ENCODE measurements around the gene DFFB. TPM values are rescaled to one million over a fixed set of nuclear protein-coding genes. Genes with fewer than 3 reads are reported as not detected.

The DFFB gene
- total RNA-seq, 4 donors from 2014 or later, result 7.4 to 18.3 (median 15.7) TPM; not detected in 1

GRCh38 chr1:3864884-3865283, 7.6 kb downstream of the DFFB start:
- H3K4me3 ChIP-seq, result no peak overlapping the region
- WGBS, 2 donors (ENCODE audit: low coverage in 1 of 2), result 73 to 94% methylated on average over 6 of the region's 6 CpGs
- no peaks in the 10 kb centered on the region for H3K36me3 ChIP-seq
- no peaks in the 10 kb centered on the region for H3K4me1 ChIP-seq
- no peaks in the 10 kb centered on the region for H3K27me3 ChIP-seq
- H3K9me3 ChIP-seq, result no peaks in the 10 kb centered on the region
- in situ Hi-C loops (cut with MboI; ENCODE audit: low pct_ligation_motif_present in 1 of 4, low pct_unique_long_range_greater_than_20kb in 1 of 4, low sequenced_read_pairs in 3 of 4), result no loop called here
- no peak for DNase-seq
- no peak overlapping the region for H3K27ac ChIP-seq
- TF ChIP-seq EP300 (IDR thresholded peaks at IDR 0.05; ENCODE audit: low read depth), result no peak
- no peak for TF ChIP-seq POLR2A (IDR thresholded peaks at IDR 0.05)
- no peak for TF ChIP-seq POLR2AphosphoS5 (IDR thresholded peaks at IDR 0.05)
- no peak for TF ChIP-seq CTCF (IDR thresholded peaks at IDR 0.05)
- intact Hi-C loops (cut with DNase I; ENCODE audit: low total_unique reads), result no loop called here

DNA sequence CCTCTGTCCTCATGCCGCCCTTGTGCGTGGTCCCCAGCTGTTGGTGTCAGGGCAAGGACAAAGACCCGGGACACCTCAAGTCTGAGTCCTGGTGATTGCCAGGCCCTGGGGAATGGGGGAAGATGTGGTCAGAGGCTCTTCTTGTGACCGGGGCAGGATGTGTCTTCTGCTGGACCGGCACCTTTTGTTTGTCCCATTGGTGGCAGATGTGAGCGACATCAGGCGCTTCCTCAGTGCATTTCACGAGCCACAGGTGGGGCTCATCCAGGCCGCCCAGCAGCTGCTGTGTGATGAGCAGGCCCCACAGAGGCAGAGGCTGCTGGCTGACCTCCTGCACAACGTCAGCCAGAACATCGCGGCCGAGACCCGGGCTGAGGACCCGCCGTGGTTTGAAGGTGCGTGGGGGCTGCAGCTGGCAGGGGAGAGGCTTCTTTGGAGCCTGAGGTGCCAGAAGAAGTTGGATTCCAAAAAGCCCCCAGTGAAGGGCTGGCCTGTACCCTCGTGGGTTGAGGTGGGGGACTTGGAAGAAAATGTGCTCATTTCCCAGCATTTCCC, 8.4 kb downstream of the DFFB start:
- DNase-seq, result no peak
- intact Hi-C loops (cut with DNase I; ENCODE audit: low total_unique reads), result no loop called here
- Histone ChIP-seq H3K36me3 (peaks cover 0 to 3% (median 0%) of the 10 kb centered on the region in 4 donors), H3K9me3 (no peaks in the 10 kb centered on the region), H3K4me1 (no peaks in the 10 kb centered on the region), H3K27ac (no peak overlapping the region), H3K27me3 (no peaks in the 10 kb centered on the region), H3K4me3 (no peak overlapping the region)
- WGBS, 2 donors (ENCODE audit: low coverage in 1 of 2), result 79 to 81% methylated on average over 3 to 18 of the region's 18 CpGs
- no peak for TF ChIP-seq EP300 (IDR thresholded peaks at IDR 0.05; ENCODE audit: low read depth)
- TF ChIP-seq POLR2A (IDR thresholded peaks at IDR 0.05), result no peak
- no peak for TF ChIP-seq CTCF (IDR thresholded peaks at IDR 0.05)
- TF ChIP-seq POLR2AphosphoS5 (IDR thresholded peaks at IDR 0.05), result no peak
- in situ Hi-C loops (cut with MboI; ENCODE audit: low pct_ligation_motif_present in 1 of 4, low pct_unique_long_range_greater_than_20kb in 1 of 4, low sequenced_read_pairs in 3 of 4), result no loop called here

DNA sequence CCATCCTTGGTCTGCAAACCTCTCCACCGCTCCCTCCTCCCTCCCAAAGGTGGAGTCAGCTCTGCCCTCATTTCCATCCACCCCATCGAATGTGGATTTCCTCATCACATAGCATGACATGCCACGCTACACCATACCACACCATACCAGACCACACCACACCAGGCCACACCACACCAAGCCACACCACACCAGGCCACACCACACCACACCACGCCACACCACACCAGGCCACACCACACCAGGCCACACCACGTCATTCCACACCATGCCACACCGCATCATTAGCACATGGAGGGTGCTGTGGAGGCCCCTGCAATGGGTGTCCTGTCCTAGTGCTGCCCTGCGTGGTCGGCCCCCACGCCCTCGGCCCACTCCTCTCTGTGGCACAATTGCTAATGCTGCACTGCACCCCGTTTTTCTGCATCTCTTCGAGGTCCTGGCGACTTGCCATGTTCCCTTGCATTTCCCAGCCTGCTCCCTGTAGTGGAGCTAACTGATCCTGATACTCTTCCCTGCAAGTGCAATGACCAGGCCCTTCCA, 11.3 kb downstream of the DFFB start:
- no peaks in the 10 kb centered on the region for H3K4me1 ChIP-seq
- no peak overlapping the region for H3K4me3 ChIP-seq
- H3K27ac ChIP-seq, result no peak overlapping the region
- DNase-seq, result no peak
- WGBS, 2 donors (ENCODE audit: low coverage in 1 of 2), result 72 to 100% methylated on average over 2 to 13 of the region's 13 CpGs
- intact Hi-C loops (cut with DNase I; ENCODE audit: low total_unique reads) (no loop called here), in situ Hi-C loops (cut with MboI; ENCODE audit: low pct_ligation_motif_present in 1 of 4, low pct_unique_long_range_greater_than_20kb in 1 of 4, low sequenced_read_pairs in 3 of 4) (no loop called here)
- H3K36me3 ChIP-seq, result peaks cover 0 to 13% (median 0%) of the 10 kb centered on the region in 4 donors
- H3K27me3 ChIP-seq, result no peaks in the 10 kb centered on the region
- H3K9me3 ChIP-seq, result no peaks in the 10 kb centered on the region
- TF ChIP-seq POLR2A (IDR thresholded peaks at IDR 0.05) (no peak), POLR2AphosphoS5 (IDR thresholded peaks at IDR 0.05) (no peak), EP300 (IDR thresholded peaks at IDR 0.05; ENCODE audit: low read depth) (no peak), CTCF (IDR thresholded peaks at IDR 0.05) (no peak)

DNA sequence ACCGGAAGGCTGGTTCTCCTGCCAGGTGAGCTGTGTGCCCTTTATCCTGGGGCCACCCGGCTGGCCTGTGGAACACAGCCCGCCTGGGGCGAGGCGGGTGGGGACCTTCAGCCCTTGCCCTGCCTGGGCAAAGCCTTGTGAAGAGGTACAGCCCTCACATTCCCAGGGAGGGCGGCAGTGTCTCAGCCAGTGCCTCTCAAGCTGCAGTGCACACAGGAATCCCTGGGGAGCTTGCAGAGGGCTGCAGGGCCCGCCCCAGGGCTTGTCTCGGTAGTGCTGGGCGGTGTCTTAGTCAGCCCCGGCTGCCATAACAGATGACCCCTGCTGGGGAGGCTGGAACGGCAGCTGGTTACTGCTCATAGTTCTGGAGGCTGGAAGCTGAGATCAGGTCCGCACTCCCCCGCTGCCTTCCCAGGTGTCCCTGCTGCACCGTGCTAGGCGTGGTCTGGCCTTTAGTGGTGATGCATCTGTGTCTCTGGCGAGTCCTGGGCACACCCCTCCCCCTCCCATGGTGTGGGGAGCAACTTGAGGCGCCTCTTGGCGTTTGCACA, 12.6 kb downstream of the DFFB start:
- H3K4me3 ChIP-seq, result no peak overlapping the region
- no peaks in the 10 kb centered on the region for H3K4me1 ChIP-seq
- H3K9me3 ChIP-seq, result no peaks in the 10 kb centered on the region
- WGBS, 2 donors (ENCODE audit: low coverage in 1 of 2), result 84% methylated on average over 9 of the region's 18 CpGs; no CpG with 5 or more reads in 1 of the 2 donors
- TF ChIP-seq CTCF (IDR thresholded peaks at IDR 0.05) (no peak), EP300 (IDR thresholded peaks at IDR 0.05; ENCODE audit: low read depth) (no peak), POLR2A (IDR thresholded peaks at IDR 0.05) (no peak)
- intact Hi-C loops (cut with DNase I; ENCODE audit: low total_unique reads) (no loop called here), in situ Hi-C loops (cut with MboI; ENCODE audit: low pct_ligation_motif_present in 1 of 4, low pct_unique_long_range_greater_than_20kb in 1 of 4, low sequenced_read_pairs in 3 of 4) (no loop called here)
- H3K36me3 ChIP-seq, result peaks cover 0 to 16% (median 0%) of the 10 kb centered on the region in 4 donors
- H3K27ac ChIP-seq, result no peak overlapping the region
- H3K27me3 ChIP-seq, result no peaks in the 10 kb centered on the region
- DNase-seq, result no peak
